ENCODE results near the gene NFIX.

Gene NFIX

DNA sequence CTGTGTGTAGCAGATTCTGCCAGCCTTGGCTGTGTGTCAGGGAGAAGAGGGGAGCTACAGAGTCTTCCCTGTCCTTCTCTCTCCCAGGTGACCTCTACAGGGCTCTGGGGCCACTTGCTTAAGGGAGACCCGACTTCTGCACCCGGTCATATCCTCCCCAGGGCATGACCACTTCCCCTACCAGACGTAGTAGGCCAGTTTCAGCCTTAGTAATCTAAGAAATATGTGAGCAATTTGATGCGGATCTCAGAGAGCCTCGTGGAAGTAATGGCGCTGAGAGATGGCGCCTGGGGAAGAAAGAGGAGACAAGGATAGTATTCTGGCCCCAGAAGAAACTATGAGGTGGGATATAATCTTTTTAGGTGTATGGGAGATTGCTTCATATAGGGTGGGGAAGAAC lies 41.9 kb downstream of the NFIX start:
- peak; percentile 83 for DNase-seq (ENCODE audit: low read depth)

GRCh38 chr19:13037731-13038130 lies 42.5 kb downstream of the NFIX start:
- DNase-seq (ENCODE audit: low read depth), result no peak

DNA sequence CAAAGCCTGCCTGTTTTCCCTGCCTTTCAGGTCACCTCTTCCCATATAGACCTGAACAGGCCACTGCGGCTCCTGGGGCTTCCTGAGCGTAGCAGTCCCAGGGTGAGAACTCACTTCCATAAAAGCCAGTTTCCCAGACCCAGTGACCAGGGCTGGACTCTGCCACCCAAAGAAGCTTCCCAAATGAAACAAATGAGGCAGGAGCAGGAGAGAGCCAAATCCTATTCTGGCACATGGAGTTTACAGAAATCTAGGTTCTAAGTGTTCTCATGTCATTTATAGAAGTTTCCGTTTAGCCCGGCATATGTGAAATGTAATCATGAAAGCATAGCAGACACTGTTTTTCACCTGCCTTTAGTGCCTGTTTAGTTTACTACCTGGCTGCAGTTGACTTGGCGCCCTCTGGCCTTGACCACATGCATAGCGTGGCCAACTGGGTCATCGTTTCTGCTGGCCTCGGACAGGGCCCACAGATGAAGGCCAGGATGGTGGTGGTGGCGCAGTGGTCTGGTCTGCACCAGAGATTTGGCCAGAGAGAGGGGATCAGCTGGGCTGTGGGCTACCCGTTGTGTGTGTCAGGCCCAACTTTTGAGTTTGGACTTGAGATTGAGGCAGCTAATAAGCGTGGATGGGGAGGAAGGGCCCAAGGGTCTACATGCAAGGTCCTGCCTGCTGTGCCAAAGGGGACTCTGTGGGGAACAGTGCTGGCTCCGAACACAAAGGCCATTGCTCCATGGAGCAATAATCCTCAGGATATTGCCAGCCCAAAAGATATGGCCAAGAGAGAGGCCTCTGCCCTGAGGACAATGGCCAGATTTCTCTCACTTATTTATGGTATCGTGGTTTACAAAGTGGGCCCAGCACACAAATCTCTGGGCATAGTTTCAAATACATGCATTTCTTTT lies 43.3 kb downstream of the NFIX start:
- DNase-seq (ENCODE audit: low read depth), result no peak

- DNase-seq (ENCODE audit: low read depth), result no peak
Observed at GRCh38 chr19:13039211-13039789, 44.0 kb downstream of the NFIX start.

- no peak for DNase-seq (ENCODE audit: low read depth)
Observed at GRCh38 chr19:13040232-13040947, 45.1 kb downstream of the NFIX start.

- DNase-seq (ENCODE audit: low read depth), result no peak
Observed at GRCh38 chr19:13040948-13041292, 45.6 kb downstream of the NFIX start.

DNA sequence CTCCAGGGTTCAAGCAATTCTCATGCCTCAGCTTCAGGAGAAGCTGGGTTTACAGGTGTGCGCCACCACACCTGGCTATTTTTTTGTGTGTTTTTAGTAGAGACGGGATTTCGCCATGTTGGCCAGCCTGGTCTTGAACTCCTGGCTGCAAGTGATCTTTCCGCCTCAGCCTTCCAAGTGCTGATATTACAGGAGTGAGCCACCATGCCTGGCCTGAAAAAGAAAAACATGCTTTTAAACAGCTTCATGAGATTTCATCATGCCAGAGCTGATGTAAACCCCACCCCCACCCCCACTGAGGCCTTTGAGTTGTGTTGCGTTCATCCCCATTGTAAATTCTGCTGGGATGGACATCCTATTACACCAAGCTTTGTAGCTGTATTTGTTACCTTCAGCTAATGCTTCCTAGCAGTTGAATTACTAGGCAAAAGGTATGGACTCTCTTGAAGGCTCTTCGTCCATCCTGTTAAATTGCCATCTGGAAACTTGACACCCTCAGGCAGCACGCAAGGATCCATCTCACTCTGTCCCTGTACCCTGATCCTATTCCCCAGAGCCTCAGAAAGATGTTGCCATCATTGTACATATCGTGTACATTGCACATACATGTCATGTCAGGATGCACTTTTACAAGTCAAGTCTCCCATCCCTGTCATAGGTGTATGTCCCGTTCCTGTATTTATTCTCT lies 47.3 kb downstream of the NFIX start:
- DNase-seq (ENCODE audit: low read depth), result peak; percentile 79

DNA sequence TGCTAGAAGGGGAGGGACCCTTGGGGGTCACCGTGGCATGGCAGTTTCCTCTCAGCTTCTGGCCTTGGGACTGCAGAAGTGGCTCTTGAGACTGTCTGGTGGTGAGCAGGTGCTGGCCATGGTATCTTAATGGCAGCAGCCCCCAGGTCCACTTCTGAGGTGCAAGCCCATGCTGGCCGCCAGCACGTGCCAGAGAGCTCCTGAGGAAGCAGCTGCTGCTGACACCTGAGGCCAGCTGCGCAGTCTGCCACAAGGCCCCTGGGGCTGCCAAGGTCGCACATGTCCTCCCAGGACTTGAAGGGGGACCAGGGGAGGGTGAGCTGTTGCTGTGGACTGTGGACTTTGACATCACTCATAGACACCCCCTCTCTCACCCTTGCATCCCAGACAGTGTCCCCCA lies 48.0 kb downstream of the NFIX start:
- no peak for DNase-seq (ENCODE audit: low read depth)

DNA sequence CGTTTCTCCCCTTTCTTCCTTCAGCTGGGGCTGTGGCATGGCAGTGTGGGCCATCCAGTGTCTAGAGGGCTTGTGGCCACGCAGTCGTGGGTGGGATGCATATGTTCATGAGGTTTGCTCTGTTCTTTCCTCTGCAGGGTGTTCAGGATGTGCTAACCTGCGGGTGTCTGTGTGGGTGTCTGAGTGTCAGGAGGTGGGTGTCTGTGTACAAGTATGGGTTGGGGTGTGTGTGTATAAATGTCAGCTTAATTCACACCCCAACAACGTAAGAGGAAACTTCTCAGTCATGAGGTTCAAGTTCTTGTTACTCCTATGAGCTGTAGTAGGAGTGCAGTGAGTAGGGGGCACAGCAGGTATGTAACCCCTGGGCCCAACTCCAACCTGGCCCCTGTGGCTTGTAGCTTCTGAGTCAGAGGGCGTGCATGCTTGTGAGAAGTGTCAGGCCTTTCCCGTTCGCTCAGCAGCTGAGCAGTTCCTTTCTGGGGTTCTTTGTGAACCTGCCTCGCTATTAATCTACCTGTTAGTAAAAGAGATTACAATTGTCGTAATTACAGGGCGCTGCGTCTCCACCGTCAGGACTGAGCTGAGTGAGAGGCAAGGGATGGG lies 49.1 kb downstream of the NFIX start:
- peak; percentile 67 for DNase-seq (ENCODE audit: low read depth)

GRCh38 chr19:13045812-13046211 lies 50.5 kb downstream of the NFIX start:
- DNase-seq (ENCODE audit: low read depth), result no peak

DNA sequence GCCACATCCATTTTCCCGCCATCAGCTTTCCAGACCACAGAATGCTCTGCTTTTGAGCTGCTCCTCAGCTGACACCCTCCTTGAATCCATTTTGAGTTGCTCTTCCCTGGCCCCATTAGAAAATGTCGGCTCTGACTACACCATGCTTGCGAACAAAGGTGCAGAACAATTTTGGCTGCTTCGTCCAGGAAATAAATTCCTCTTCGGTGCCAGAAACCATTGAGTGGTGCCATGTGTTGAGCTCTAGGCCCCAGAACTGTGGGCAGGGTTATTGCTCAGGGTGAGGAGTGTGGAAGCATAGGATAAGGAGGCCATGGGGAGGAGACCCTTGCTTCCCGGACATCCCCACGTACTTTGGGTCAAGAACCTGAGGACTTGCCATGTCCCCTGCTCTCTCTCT lies 52.1 kb downstream of the NFIX start:
- DNase-seq (ENCODE audit: low read depth), result no peak

DNA sequence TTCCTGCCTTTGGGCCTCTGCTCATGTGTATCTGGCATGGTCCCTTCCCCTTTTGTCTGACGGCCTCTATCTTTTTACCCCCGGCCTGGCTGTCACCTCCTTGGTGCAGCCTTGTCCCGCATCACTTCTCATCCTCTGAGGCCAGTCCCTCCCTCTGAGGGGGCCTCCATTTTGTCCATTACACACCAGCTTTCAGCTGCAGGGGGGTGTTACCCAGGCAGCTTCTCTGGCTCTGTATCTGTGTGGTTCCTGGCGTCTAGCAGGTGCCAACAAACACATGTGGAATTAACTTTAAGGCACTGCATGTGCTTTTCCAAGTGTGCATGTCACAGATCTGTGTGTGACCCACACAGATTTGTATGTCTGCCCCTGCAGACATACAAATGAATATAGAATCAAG lies 55.0 kb downstream of the NFIX start:
- no peak for DNase-seq (ENCODE audit: low read depth)

DNA sequence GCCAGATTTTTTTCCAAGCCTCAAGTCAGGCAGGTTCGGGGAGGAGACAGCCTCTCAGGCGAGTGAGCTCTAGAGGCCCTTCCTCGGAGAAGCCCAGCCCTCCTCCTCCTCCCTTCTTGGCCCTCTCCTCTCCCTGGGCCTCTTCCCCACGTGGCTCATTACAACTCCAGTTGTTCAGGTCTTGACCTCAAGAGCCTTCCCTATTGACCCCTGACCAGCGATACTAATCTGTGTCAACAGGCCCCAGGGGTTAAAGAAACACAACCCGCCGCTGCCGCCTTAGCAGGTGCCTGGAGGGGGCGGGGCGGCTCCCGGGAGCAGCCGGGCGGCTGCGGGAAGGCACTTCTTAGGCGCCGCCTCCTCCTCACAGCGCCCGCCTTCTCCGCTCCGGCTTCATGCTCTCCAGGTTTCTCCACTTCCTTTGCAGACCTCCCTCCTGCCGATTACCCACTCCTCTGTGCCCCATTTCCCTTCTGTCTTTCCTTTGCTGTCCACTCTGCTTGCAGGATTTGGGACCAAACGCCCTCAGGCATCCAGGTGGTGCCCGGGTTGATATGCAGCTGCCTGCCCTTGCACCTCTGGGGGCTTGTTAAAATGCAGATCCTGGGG lies 56.4 kb downstream of the NFIX start:
- peak; percentile 57 for DNase-seq (ENCODE audit: low read depth)

GRCh38 chr19:13052447-13053175 lies 57.3 kb downstream of the NFIX start:
- no peak for DNase-seq (ENCODE audit: low read depth)

GRCh38 chr19:13053238-13053637 lies 58.0 kb downstream of the NFIX start:
- DNase-seq (ENCODE audit: low read depth), result no peak

DNA sequence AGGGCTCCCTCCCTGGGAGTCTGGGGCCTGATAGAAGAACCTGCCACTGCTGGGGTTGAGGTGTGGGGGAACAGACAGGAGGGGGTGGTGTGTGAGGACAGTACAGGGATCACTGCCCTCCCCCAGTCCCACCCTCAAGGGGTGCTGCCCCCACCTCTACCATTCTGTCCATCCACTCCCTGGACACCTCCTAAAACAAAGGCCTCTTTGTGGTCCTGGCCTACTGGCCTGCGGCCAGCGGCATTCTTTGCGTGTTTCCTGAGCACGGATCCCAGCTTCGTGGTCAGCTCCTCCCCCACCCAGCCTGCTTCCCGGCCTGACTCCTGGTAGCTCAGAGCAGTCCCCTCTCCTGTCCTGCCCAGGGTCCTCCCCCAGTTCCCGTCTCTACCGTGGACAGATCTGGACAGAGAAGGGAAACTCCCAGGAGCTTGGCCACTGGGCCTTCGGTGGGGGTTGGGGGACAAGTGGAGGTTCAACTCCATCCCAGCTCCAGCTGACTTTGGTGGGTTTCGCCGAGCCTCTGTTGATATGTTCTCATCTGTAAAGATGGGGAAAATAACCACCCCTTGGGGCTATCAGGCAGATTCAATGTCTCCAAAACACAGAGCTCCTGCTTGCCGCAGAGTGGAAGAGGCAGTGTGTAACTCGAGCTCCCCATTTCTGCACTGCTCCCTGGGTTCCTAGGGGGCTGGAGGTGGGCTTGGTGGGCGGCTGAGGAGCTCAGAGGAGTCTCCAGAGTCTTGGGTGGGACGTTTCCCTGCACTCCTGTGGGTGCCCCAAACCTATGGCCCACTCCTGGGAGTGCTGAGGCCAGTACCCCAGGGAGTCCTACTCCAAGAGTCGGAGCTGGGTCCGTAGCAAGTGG lies 58.7 kb downstream of the NFIX start:
- DNase-seq (ENCODE audit: low read depth), result peak; percentile 97

DNA sequence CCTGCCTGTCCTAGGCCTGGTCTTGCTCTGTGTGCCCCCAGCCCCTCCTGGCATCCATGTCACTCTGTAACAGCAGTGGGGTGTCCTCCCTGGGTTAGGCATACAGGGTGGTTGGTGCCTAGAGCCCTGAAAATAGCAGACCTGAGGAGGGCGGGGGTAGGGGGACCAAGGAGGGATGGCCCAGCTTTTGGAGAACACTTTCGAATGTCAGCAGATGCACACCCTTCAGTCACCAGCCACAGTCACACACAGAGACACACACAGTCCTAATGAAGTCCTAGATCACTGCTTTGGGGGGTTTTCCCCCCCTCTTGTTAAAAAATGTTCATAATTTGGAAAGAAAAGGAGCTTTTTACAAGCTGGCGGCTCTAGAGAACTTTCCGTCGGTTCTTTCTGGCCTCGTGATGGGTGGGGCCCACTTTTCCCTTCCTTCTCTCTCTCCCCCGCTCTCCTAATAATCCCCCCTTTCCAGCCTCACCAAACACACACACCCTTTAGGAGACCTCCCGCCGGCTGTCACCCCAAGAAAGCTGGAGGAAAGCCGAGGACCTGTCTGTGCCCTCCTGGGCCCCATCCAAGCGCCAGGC lies 59.4 kb downstream of the NFIX start:
- no peak for DNase-seq (ENCODE audit: low read depth)

- DNase-seq (ENCODE audit: low read depth), result peak; percentile 98
Observed at GRCh38 chr19:13055213-13056051, 60.2 kb downstream of the NFIX start.

Data from amniotic epithelial cell (primary cell).